Stimulated activated CD4-positive, alpha-beta T cell treated with anti-CD3 and anti-CD28 coated beads, Interleukin-4, amount 100 ng/mL, for 4 hours (primary cell): ENCODE data around the gene CXCR4.

Source experiments
- DNase-seq, 2 experiments: peaks; one replicate each; pipeline ENCODE4 v3.0.0-alpha.2; 2020

The CXCR4 gene

GRCh38 chr2:136117909-136118818 is at the start of gene CXCR4:
Gene CXCR4, minus strand, starts transcription at chr2:136118149. Its CDS starts 89 bp downstream, at chr2:136118060.
- DNase-seq = peak; percentile 77 to 78

GRCh38 chr2:136164280-136164776 is 46.4 kb upstream of the CXCR4 start:
- DNase-seq = no peak

GRCh38 chr2:136162438-136162837 is 44.5 kb upstream of the CXCR4 start:
- no peak for DNase-seq

- no peak for DNase-seq
Observed at GRCh38 chr2:136156411-136156810, 38.5 kb upstream of the CXCR4 start.

GRCh38 chr2:136154384-136154783 is 36.4 kb upstream of the CXCR4 start:
- no peak for DNase-seq

GRCh38 chr2:136151021-136151971 is 33.3 kb upstream of the CXCR4 start:
- DNase-seq = no peak

GRCh38 chr2:136149011-136149410 is 31.1 kb upstream of the CXCR4 start:
- DNase-seq = no peak

GRCh38 chr2:136146564-136146963 is 28.6 kb upstream of the CXCR4 start:
- no peak for DNase-seq

GRCh38 chr2:136143603-136144451 is 25.9 kb upstream of the CXCR4 start:
- no peak for DNase-seq

GRCh38 chr2:136141510-136142149 is 23.7 kb upstream of the CXCR4 start:
- no peak for DNase-seq

GRCh38 chr2:136139631-136140030 is 21.7 kb upstream of the CXCR4 start:
- DNase-seq = no peak

- DNase-seq = no peak
Observed at GRCh38 chr2:136137982-136138381, 20.0 kb upstream of the CXCR4 start.

GRCh38 chr2:136136931-136137330 is 19.0 kb upstream of the CXCR4 start:
- no peak for DNase-seq

GRCh38 chr2:136135921-136136906 is 18.3 kb upstream of the CXCR4 start:
- DNase-seq = peak in 1 of 2 experiments; percentile 62

GRCh38 chr2:136135462-136135861 is 17.5 kb upstream of the CXCR4 start:
- no peak for DNase-seq

GRCh38 chr2:136134126-136134525 is 16.2 kb upstream of the CXCR4 start:
- DNase-seq = peak in 1 of 2 experiments; percentile 47

- no peak for DNase-seq
Observed at GRCh38 chr2:136133586-136133985, 15.6 kb upstream of the CXCR4 start.

GRCh38 chr2:136133176-136133575 is 15.2 kb upstream of the CXCR4 start:
- no peak for DNase-seq

- DNase-seq = no peak
Observed at GRCh38 chr2:136132825-136133155, 14.8 kb upstream of the CXCR4 start.

- DNase-seq = peak; percentile 19 to 35
Observed at GRCh38 chr2:136131961-136132824, 14.2 kb upstream of the CXCR4 start.
